Hematopoietic multipotent progenitor cell treated with erythropoietin and hydrocortisone succinate and interleukin-3 and kit ligand, for 6 days (in vitro differentiated cells): ENCODE measurements around the gene TMTC3.
A peak's percentile ranks its signal among the peaks of the same experiment; 100 is the strongest.

Experiments
- DNase-seq: peaks from one replicate; pipeline ENCODE4 v3.0.0-alpha.2; 2015

The TMTC3 gene

DNA sequence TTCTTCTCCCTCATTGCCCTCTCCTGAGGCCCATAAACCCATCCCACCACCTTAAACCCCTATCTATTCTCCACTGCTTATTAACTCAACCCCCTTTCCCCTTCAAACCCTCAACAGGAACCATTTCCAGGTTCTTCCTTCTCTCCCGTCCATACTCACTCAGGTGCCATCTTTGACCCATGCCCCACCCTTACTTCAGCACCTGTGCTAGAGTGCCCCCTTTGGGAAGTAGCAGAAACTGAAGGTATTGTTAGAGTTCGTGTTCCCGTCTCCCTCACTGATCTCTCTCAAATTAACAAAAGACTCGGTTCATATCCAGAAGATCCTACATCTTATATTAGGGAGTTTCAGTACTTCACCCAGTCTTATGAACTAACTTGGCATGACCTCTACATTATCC, 86.6 kb downstream of the TMTC3 start:
- no peak for DNase-seq

DNA sequence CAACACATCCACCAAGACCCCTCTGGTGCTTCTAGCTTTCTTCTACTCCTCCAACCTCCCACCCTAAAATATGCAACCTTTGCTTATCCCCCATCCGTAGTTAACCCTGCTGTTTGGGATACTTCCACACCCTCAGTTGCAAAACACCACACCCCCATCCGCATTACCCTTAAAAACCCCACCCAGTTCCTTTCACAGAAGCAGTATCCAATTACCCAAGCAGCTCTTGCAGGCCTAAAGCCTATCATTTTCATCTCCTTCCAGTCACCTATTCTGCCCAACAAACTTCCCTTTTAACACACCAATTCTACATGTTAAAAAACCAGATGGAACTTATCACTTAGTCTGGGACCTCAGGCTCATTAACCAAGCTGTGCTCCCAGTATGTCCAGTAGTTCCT, 88.2 kb downstream of the TMTC3 start:
- DNase-seq: no peak

DNA sequence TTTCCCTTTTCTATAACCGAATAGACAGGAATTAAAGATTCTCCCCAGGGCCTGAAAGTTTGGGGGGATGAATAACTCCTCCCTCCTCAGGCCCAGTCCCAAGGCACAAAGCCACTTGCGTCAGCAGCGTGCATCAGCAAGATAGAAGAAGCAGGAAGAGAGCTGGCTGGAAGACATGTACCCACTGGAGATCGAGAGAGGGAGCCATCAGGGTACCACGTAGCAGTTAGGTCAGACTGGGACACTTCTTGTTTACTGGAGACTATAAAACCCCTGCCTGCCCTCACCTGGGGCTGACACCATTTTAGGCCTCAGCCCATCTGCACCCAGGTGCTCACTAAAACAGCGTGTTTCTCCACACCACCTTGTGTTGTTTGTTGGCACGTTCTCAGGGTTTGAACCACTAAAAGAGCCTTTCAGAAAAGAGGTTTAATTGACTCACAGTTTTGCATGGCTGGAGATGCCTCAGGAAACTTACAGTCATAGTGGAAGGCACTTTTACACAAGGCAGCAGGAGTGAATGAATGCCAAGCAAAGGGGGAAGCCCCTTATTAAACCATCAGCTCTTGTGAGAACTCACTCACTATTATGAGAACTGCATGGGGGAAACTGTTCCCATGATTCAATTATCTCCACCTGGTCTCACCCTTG, 93.2 kb downstream of the TMTC3 start:
- DNase-seq: no peak

DNA sequence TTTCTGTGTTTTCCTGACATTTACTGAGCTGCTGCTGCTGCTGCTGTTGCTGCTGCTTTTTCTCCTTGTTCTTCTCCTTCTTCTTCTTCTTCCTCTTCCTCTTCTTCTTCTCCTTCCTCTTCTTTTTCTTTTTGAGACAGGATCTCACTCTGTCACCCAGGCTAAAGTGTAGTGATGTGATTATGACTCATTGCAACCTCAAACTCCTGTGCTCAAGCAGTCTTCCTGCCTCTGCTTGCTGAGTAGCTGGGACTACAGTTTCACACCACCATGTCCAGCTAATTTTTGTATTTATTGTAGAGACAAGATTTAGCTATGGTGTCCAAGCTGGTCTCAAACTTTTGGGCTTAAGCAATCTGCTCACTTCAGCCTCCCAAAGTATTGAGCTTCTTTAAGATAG, 95.8 kb downstream of the TMTC3 start:
- DNase-seq: no peak

DNA sequence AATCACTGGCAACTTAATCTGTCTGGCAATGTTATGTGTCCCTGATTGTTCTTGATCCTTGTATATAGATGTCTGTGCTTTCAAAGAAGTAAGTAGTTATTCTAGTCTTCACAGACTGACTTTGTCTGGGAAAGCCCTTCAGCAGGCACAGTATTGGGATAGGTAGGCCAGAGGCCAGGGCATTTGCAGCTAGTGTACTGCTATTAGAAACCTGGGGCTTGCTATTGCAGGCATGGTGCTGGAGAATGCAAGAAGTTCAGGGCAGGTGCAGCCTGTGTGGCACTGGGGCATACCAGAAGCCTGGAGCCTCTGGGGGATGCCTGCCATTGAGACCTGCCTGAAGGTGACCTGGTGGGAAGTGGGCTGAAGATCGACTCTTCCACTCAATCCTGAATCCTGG, 96.3 kb downstream of the TMTC3 start:
- DNase-seq: no peak

DNA sequence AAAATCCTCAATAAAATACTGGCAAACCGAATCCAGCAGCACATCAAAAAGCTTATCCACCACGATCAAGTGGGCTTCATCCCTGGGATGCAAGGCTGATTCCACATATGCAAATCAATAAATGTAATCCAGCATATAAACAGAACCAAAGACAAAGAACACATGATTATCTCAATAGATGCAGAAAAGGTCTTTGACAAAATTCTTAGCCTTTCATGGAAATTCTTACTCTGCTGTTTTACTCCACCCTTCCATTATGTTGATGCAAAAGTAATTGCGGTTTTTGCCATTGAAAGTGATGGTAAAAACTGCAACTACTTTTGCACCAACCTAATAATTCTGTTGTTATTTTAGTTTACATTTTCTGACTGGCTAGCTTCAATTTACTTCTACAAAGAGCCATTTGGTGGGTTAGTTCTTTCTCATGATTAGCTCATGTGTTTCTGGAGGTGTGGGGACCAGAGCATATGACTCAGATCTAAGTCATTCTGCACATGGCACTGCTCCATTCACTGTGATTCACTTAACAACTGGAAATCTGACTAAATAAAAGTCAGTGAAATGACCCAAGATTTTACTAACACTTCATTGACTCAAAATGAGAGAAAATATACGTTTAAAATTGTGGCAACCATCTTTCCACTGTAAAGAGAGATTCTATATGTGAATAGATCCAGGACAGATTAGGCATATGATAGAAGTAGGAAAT, 99.9 kb downstream of the TMTC3 start:
- no peak for DNase-seq

DNA sequence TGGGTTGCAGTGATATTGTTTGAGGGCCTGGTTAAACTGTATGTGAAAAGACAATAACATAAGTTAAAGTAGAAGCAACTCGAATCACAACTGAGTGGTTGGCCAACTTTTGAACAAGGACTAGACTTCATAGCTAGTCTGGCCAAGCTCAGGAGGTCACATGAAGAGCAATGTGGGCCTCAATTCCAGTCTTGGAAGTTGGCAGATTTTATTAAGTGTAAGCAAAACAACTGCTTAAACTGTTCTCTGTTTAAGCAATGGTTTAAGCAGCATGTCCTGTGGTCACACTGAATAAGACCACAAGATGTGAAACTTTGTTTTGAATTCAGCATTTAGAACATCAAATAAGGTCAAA, 100.4 kb downstream of the TMTC3 start:
- no peak for DNase-seq

DNA sequence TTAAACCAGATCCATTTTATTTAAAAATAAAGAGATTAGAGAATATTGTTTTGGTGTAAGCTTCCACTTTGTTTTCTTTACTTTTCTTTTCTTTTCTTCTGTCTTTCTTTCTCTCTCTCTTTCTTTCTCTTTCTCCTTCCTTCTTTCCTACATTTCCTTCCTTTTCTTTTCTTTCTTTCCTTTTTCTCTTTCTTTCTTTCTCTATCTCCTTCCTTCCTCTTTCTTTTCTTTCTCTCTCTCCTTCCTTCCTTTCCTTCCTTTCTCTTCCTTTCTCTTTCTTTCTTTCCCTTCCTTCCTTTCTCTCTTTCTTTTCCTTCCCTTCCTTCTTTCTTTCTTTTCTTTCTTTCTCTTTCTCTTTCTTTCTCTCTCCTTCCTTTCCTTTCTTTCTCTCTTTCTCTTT, 100.8 kb downstream of the TMTC3 start:
- no peak for DNase-seq

DNA sequence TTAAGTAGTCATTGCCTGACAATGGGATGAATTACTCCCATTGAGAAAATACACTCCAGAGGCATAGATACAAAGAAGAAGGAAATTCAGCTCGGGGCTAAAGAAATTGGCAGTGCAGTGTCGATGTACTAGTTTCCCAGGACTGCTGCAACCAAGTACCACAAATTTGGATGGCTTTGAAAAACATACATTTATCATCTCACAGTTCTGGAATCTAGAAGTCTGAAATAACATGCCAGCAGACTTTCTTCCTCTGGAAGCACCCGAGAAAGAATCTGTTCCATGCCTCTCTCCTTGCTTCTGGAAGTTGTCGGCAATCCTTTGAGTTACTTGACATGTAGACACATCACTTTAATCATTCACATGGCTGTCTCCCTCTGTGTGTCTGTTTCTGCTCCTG, 101.9 kb downstream of the TMTC3 start:
- no peak for DNase-seq

DNA sequence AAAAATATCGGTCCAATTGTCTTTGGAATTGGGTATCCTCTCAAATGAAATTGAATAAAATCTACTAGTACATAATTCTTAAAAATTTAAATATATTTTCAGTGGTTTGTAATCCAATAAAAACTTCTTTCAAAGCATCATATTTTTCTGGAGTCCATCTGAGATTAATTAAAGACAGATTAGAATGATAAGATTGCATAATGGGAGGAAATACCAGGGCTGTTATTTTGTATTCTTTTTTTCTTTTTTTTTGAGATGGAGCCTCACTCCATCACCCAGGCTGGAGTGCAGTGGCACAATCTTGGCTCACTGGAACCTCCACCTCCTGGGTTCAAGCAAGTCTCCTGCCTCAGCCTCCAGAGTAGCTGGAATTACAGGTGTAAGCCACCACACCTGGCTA, 103.8 kb downstream of the TMTC3 start:
- DNase-seq: no peak

DNA sequence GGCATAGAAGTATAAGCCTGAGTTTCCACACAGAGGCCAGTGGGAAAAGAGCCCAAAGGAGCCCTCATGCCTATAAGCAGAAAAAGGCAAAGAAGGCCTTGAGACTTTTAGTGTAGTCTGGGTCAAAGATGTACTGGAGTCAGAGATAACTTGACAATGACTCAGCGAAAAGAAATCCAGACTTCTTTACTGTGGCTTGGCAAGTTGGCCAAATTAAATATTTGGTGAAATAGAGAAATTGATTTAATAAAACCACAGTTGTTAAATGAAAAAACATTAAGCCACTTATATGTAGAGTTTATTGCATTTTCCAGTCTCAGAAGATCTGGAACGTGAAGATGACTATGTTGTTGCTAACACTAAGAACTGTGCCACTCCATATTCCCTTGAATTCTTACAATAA, 105.1 kb downstream of the TMTC3 start:
- peak; percentile 20 for DNase-seq

DNA sequence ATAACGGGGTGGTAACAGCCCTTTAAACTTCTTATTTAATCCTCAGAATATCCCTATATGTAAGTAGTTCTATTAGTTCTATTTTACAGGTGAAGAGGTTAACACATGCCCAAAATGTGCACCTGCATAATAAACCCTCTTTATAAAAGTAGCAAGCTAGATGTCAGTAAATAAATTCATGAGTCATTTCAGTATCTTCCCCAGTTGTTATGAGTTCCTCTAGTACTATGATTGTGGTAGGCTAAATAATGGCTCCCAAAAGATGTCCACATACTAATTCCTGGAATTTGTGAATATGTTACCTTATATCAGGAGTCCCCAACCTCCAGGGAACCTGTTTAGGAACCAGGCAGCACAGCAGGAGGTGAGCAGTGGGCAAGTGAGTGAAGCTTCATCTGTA, 106.5 kb downstream of the TMTC3 start:
- no peak for DNase-seq
